Esophagus (tissue), 2 donors: ENCODE measurements around the gene SCRT2. TPM values are rescaled to one million over a fixed set of nuclear protein-coding genes. Genes with fewer than 3 reads are reported as not detected.
"Not testable (repeated sequence)": the region's sequence is repeated elsewhere in the genome, so short reads cannot be mapped to it uniquely, and the experiment has no call there.

Experiments used
- H3K27ac ChIP-seq, 2 donors: one replicate each; pipeline ENCODE4 v1.5.1; 2013; ENCODE audit warnings: low read depth in 2 of 2, mild to moderate bottlenecking in 2 of 2, inconsistent platforms in 1 of 2, low read length in 1 of 2, moderate library complexity in 1 of 2
- H3K27me3 ChIP-seq, 2 donors: one replicate each; pipeline ENCODE4 v1.6.1; 2013; ENCODE audit warnings: low read length in 2 of 2, control low read depth in 1 of 2, mild to moderate bottlenecking in 1 of 2; ENCODE audit not compliant: insufficient read depth in 2 of 2, control insufficient read depth in 1 of 2
- H3K36me3 ChIP-seq, 2 donors: one replicate each; pipeline ENCODE4 v1.6.1; 2013; ENCODE audit warnings: low read length in 1 of 2; ENCODE audit not compliant: control insufficient read depth in 2 of 2, insufficient read depth in 2 of 2
- H3K4me1 ChIP-seq, 2 donors: one replicate each; pipeline ENCODE4 v1.6.1; 2013; ENCODE audit warnings: low read length in 1 of 2; ENCODE audit not compliant: control insufficient read depth in 2 of 2, insufficient read depth in 2 of 2
- H3K4me3 ChIP-seq, 2 donors: one replicate each; pipeline ENCODE4 v1.5.1; 2013; ENCODE audit warnings: low read length in 2 of 2, mild to moderate bottlenecking in 2 of 2, low read depth in 1 of 2, moderate library complexity in 1 of 2
- H3K9me3 ChIP-seq, 2 donors: one replicate each; pipeline ENCODE4 v1.6.1; 2013; ENCODE audit warnings: mild to moderate bottlenecking in 2 of 2, low read depth in 1 of 2, low read length in 1 of 2, moderate library complexity in 1 of 2; ENCODE audit not compliant: control insufficient read depth in 2 of 2, insufficient read depth in 1 of 2
- WGBS, 2 donors: extraction: QIAGEN DNeasy Blood & Tissue Kit; methylation state at CpG; one replicate each; pipeline ENCODE4 v1.1.7; 2013; 5-methylcytosine and 5-hydroxymethylcytosine counted together
- polyA plus RNA-seq, 2 donors: library from polyadenylated mRNA; stranded (reverse); fragments of 200-250 nt; gene quantifications; one replicate each; pipeline ENCODE4 v1.2.3, GENCODE V29; 2013
- donor health status: healthy with polysubstance abuse.
- donor health status: Bipolar disorder and iron deficiency.

SCRT2 gene
- polyA plus RNA-seq = not detected

- Histone ChIP-seq H3K4me1 (peaks cover 0 to 5% of the 10 kb centered on the region in 2 donors), H3K9me3 (peaks cover 0 to 4% of the 10 kb centered on the region in 2 donors), H3K27ac (no peak within 1 kb of the TSS), H3K36me3 (no peaks in the 10 kb centered on the region), H3K4me3 (no peak within 1 kb of the TSS), H3K27me3 (peaks cover 8 to 22% of the 10 kb centered on the region in 2 donors)
- 1% methylated on average over 69 of the region's 69 CpGs for WGBS, 2 donors
Observed at GRCh38 chr20:675453-676314, at the start of gene SCRT2. Gene SCRT2, minus strand, starts transcription at chr20:675802. Its CDS starts 201 bp downstream, at chr20:675601.

DNA sequence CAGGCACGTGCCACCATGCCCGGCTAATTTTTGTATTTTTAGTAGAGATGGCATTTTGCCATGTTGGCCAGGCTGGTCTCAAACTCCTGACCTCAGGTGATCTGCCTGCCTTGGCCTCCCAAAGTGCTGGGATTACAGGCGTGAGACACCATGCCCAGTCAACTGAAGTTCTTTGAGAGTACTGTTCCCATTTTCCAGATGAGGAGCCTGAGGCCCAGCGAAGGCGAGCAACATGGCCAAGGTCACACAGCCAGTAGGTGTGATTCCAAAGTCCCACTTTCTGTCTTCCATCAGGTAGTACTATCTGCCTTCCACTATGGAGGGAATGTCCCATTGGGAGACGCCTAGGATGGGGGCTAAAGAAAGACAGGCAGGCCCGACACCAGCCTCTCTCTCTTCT lies 49.2 kb upstream of the SCRT2 start:
- peaks cover 0 to 10% of the 10 kb centered on the region in 2 donors for H3K27me3 ChIP-seq
- not testable (repeated sequence) for H3K4me3 ChIP-seq, H3K27ac ChIP-seq, H3K36me3 ChIP-seq, H3K4me1 ChIP-seq, H3K9me3 ChIP-seq
- WGBS, 2 donors = 82 to 84% methylated on average over 7 of the region's 7 CpGs

- Histone ChIP-seq H3K9me3 (peaks cover 0 to 3% of the 10 kb centered on the region in 2 donors), H3K36me3 (no peaks in the 10 kb centered on the region), H3K27me3 (peaks cover 0 to 6% of the 10 kb centered on the region in 2 donors), H3K4me1 (no peaks in the 10 kb centered on the region), H3K27ac (no peak overlapping the region), H3K4me3 (no peak overlapping the region)
- 34 to 39% methylated on average over 8 of the region's 8 CpGs for WGBS, 2 donors
Observed at GRCh38 chr20:723756-724155, 48.2 kb upstream of the SCRT2 start.

GRCh38 chr20:722822-723644 lies 47.4 kb upstream of the SCRT2 start:
- H3K4me1 ChIP-seq = no peaks in the 10 kb centered on the region
- 83% methylated on average over 11 of the region's 11 CpGs for WGBS, 2 donors
- peaks cover 0 to 3% of the 10 kb centered on the region in 2 donors for H3K9me3 ChIP-seq
- H3K27ac ChIP-seq = no peak overlapping the region
- no peaks in the 10 kb centered on the region for H3K36me3 ChIP-seq
- H3K4me3 ChIP-seq = no peak overlapping the region
- H3K27me3 ChIP-seq = peaks cover 0 to 2% of the 10 kb centered on the region in 2 donors

GRCh38 chr20:721876-722275 lies 46.3 kb upstream of the SCRT2 start:
- 93% methylated on average over 4 of the region's 4 CpGs for WGBS, 2 donors

GRCh38 chr20:719816-720215 lies 44.2 kb upstream of the SCRT2 start:
- H3K36me3 ChIP-seq = no peaks in the 10 kb centered on the region
- no peaks in the 10 kb centered on the region for H3K4me1 ChIP-seq
- WGBS, 2 donors = 59 to 65% methylated on average over 11 of the region's 11 CpGs
- H3K9me3 ChIP-seq = peaks cover 0 to 3% of the 10 kb centered on the region in 2 donors
- peaks cover 0 to 2% of the 10 kb centered on the region in 2 donors for H3K27me3 ChIP-seq
- H3K4me3 ChIP-seq = no peak overlapping the region
- no peak overlapping the region for H3K27ac ChIP-seq

More at GRCh38 chr20:721876-722275, 46.3 kb upstream of the SCRT2 start:
- Histone ChIP-seq H3K36me3 (no peaks in the 10 kb centered on the region), H3K27me3 (peaks cover 0 to 2% of the 10 kb centered on the region in 2 donors), H3K27ac (no peak overlapping the region), H3K4me1 (no peaks in the 10 kb centered on the region), H3K9me3 (peaks cover 0 to 3% of the 10 kb centered on the region in 2 donors), H3K4me3 (no peak overlapping the region)

DNA sequence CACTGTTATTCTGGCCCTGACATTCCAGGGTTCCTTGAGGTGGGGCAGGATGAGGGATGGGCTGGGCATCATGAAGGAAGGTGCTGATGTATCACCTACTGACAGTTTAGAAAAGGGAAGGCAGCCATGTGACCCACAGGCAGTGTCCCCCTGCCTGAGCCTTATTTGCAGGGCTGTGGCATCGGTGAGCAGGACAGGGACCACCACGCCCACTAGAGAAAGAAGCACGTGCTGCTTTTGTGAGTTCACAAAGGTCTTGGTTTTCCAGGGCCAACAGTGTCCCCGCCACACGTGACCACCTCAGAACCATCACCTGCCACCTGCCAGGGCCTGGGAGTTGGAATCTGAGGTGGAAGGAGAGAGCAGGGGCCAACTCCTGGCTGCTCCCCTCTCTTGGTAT lies 43.5 kb upstream of the SCRT2 start:
- Histone ChIP-seq H3K27ac (no peak overlapping the region), H3K4me3 (no peak overlapping the region), H3K27me3 (peaks cover 0 to 2% of the 10 kb centered on the region in 2 donors), H3K4me1 (no peaks in the 10 kb centered on the region), H3K9me3 (peaks cover 0 to 3% of the 10 kb centered on the region in 2 donors), H3K36me3 (no peaks in the 10 kb centered on the region)
- 76 to 79% methylated on average over 5 of the region's 5 CpGs for WGBS, 2 donors

DNA sequence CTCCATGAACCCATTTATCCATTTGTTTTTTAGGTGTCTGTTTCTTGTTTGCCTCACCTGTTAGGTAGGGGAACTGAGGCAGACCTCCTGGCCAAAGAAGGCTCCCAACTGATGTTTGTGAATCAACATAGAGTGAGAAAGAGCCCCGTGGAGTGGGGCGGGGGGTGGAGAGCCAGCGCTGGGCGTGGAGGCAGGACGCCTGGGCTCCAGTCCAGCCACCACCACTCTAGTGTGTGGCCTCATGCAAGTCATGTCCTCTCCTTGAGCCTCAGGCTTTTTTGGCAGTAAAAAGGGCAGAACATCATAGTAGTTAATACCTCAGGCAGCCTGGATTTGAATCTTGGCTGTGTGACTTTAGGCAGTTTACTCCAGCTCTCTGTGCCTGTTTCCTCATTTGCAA lies 42.2 kb upstream of the SCRT2 start:
- peaks cover 0 to 3% of the 10 kb centered on the region in 2 donors for H3K9me3 ChIP-seq
- H3K36me3 ChIP-seq = no peaks in the 10 kb centered on the region
- 35 to 41% methylated on average over 5 of the region's 5 CpGs for WGBS, 2 donors
- H3K27me3 ChIP-seq = peaks cover 0 to under 1% of the 10 kb centered on the region in 2 donors
- no peak overlapping the region for H3K27ac ChIP-seq
- H3K4me1 ChIP-seq = no peaks in the 10 kb centered on the region
- no peak overlapping the region for H3K4me3 ChIP-seq

DNA sequence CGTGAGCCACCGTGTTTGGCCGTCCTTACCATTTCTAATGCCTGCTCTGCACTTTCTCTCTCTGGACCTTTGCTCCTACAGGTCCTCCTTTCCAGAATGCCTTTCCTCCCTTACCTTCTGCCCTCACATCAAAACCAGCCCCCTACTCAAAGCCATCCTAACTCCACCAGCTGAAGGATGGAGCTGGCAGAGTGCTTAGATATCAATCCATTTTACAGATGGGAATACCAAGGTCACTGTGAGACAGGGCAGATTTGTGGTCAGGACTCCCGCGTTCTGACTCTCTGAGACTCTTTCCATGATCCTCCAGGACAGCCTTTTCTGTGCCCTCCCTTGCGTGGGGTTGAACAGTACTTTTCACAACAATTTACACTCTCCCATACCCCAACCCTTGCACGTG lies 41.7 kb upstream of the SCRT2 start:
- H3K27me3 ChIP-seq = no peaks in the 10 kb centered on the region
- 82% methylated on average over 7 of the region's 7 CpGs for WGBS, 2 donors

More for the DNA sequence above, 41.7 kb upstream of the SCRT2 start:
- Histone ChIP-seq H3K36me3 (no peaks in the 10 kb centered on the region), H3K4me3 (no peak overlapping the region), H3K27ac (no peak overlapping the region), H3K9me3 (peaks cover 0 to 3% of the 10 kb centered on the region in 2 donors), H3K4me1 (no peaks in the 10 kb centered on the region)
